Nephron progenitor cell (in vitro differentiated cells): Measurements from ENCODE around the gene CEMP1.
A peak's percentile ranks its signal among the peaks of the same experiment; 100 is the strongest.

ENCODE experiments used
- DNase-seq: peaks from one replicate; pipeline ENCODE4 v3.0.0; 2021
- H3K27ac Mint-ChIP-seq: 2 replicates; pipeline ENCODE4 v1.8.0; 2021; ENCODE audit warnings: mild to moderate bottlenecking, moderate library complexity, mixed read lengths
- H3K27me3 Mint-ChIP-seq: 2 replicates; pipeline ENCODE4 v1.8.0; 2021; ENCODE audit warnings: mild to moderate bottlenecking, low read depth, mixed read lengths; ENCODE audit not compliant: poor library complexity
- H3K36me3 Mint-ChIP-seq: 2 replicates; pipeline ENCODE4 v1.8.0; 2021; ENCODE audit warnings: low read depth, mixed read lengths
- H3K4me1 Mint-ChIP-seq: 2 replicates; pipeline ENCODE4 v1.8.0; 2021; ENCODE audit warnings: mixed read lengths
- H3K4me3 Mint-ChIP-seq: 2 replicates; pipeline ENCODE4 v1.8.0; 2021; ENCODE audit warnings: mild to moderate bottlenecking, moderate library complexity, mixed read lengths
- H3K9me3 Mint-ChIP-seq: 2 replicates; pipeline ENCODE4 v1.8.0; 2021; ENCODE audit warnings: mild to moderate bottlenecking, moderate library complexity, mixed read lengths
- TF ChIP-seq, protein P1 (sequence below): fragments of 200-600 bp; sonication (generic); IDR thresholded peaks from 2 replicates; pipeline ENCODE4 v1.5.0; 2021; ENCODE audit warnings: antibody characterized with exemption

The CEMP1 gene

DNA sequence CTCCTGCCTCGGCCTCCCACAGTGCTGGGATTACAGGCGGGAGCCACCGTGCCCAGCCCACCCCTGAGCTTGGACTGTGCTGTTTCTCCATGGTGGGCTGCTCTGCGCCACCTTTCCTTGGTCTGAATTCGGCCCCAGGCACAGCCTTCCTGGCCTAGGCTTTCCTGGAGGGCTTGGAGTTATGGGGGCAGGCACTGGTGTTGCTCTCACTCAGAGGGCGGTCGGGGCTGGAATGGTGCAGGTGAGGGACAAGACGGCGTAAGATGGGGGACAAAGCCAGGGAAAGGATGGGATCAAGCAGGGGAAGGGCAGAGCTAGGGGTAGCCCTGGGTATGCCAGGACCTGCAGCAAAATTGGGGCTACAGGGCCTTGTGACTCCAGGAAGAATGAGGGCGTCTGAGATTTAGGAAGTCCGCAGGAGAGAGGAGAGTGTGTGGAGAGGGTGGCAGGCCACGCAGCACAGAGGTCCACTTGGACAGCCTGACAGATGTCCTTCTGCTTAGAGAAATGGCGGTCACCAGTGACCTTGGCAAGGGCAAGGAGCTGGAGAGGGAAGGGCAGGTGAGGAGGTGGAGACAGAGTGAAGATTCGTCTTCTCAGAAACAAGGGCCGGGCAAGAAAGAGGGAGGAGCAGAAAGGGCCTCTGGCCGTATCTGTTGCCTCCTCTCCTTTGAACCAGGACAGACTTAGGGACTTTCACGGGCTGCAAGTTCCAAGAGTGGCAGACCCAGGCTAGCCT, 19.0 kb downstream of the CEMP1 start:
- Mint-ChIP-seq H3K27me3 (peaks cover 17% of the 10 kb centered on the region), H3K4me1 (peaks cover 65% of the 10 kb centered on the region), H3K9me3 (no peaks in the 10 kb centered on the region), H3K27ac (peak overlapping the region; percentile 98), H3K36me3 (peaks cover 6% of the 10 kb centered on the region), H3K4me3 (peak overlapping the region; percentile 86)
- no peak for DNase-seq
- TF ChIP-seq, protein P1, sequence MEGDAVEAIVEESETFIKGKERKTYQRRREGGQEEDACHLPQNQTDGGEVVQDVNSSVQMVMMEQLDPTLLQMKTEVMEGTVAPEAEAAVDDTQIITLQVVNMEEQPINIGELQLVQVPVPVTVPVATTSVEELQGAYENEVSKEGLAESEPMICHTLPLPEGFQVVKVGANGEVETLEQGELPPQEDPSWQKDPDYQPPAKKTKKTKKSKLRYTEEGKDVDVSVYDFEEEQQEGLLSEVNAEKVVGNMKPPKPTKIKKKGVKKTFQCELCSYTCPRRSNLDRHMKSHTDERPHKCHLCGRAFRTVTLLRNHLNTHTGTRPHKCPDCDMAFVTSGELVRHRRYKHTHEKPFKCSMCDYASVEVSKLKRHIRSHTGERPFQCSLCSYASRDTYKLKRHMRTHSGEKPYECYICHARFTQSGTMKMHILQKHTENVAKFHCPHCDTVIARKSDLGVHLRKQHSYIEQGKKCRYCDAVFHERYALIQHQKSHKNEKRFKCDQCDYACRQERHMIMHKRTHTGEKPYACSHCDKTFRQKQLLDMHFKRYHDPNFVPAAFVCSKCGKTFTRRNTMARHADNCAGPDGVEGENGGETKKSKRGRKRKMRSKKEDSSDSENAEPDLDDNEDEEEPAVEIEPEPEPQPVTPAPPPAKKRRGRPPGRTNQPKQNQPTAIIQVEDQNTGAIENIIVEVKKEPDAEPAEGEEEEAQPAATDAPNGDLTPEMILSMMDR: no peak

DNA sequence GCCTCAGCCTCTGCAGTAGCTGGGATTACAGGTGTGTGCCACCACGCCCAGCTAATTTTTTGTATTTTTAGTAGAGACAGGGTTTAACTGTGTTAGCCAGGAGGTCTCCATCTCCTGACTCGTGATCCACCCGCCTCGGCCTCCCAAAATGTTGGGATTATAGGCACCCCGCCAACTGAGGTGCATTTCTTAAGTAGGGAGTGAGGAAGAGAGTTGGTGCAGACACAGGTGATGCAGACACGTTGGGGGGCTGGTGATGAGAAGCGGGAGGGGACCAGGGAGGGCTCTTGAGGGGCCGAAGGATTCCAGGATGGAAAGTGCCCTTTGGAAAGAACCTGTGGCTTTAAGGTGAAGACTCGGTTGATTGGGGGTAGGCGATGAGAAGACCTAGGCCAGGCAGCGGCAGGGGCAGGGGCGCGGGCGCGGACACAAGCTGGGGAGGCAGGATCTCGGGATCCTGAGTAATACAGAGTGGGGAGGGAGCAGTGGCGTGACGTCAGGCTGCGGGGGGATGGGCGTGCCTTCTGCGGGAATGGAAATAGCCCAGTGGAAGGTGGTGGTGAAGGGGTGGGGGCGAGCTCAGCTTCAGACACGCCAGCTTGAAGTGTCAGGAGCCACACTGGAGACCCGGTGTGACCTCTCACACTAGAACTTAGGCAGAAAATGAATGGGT, 19.9 kb downstream of the CEMP1 start:
- Mint-ChIP-seq H3K27me3 (peaks cover 17% of the 10 kb centered on the region), H3K36me3 (peaks cover 1% of the 10 kb centered on the region), H3K4me3 (peak overlapping the region; percentile 86), H3K4me1 (peaks cover 56% of the 10 kb centered on the region), H3K9me3 (no peaks in the 10 kb centered on the region), H3K27ac (no peak overlapping the region)
- DNase-seq: peak; percentile 51
- TF ChIP-seq, protein P1: no peak

- no peaks in the 10 kb centered on the region for H3K9me3 Mint-ChIP-seq
- no peak overlapping the region for H3K4me3 Mint-ChIP-seq
- peak; percentile 2 for DNase-seq
- peaks cover 43% of the 10 kb centered on the region for H3K4me1 Mint-ChIP-seq
- H3K36me3 Mint-ChIP-seq: no peaks in the 10 kb centered on the region
- H3K27me3 Mint-ChIP-seq: peaks cover 14% of the 10 kb centered on the region
- TF ChIP-seq, protein P1: no peak
- H3K27ac Mint-ChIP-seq: no peak overlapping the region
Observed at GRCh38 chr16:2508722-2509400, 22.3 kb downstream of the CEMP1 start.

GRCh38 chr16:2507665-2508064, 23.5 kb downstream of the CEMP1 start:
- TF ChIP-seq, protein P1: no peak
- H3K27me3 Mint-ChIP-seq: peaks cover 14% of the 10 kb centered on the region
- no peaks in the 10 kb centered on the region for H3K36me3 Mint-ChIP-seq
- H3K27ac Mint-ChIP-seq: no peak overlapping the region
- H3K9me3 Mint-ChIP-seq: no peaks in the 10 kb centered on the region
- no peak for DNase-seq
- peaks cover 42% of the 10 kb centered on the region for H3K4me1 Mint-ChIP-seq
- no peak overlapping the region for H3K4me3 Mint-ChIP-seq

DNA sequence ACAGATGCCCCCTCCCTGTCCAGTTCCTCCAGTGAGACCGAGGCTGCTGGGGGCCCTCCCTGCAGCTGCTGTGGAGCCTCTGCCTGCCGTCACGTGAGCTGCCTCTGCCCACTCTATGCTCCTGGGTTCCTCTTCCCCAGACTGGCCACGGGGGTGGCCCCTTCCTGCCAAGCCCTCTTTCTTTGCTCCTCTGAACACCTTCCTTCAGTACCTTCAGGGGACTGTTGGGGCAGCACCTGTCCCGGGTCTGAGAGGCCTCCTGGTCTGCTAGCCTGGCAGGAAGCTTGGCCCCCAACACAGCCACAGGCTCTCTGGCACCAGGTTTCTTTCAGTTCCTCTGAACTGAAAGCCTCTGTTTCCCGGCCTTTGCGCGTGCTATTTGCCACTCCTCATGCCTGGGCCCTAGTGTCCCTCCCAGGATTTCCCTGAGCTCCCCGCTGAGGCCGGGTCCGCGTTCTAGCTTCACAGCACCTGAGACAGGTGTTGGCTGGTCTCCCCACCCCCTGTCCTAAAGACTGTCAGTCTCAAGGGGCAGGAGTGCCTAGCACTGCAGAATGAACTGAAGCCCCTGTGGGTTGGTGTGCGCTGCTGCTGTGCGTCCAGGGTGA, 24.1 kb downstream of the CEMP1 start:
- no peak for DNase-seq
- no peak overlapping the region for H3K4me3 Mint-ChIP-seq
- TF ChIP-seq, protein P1: no peak
- H3K27ac Mint-ChIP-seq: peak overlapping the region; percentile 54
- H3K36me3 Mint-ChIP-seq: no peaks in the 10 kb centered on the region
- H3K4me1 Mint-ChIP-seq: peaks cover 41% of the 10 kb centered on the region
- no peaks in the 10 kb centered on the region for H3K9me3 Mint-ChIP-seq
- peaks cover 14% of the 10 kb centered on the region for H3K27me3 Mint-ChIP-seq
